ENCODE results near the gene SETD2. TPM values are rescaled to one million over a fixed set of nuclear protein-coding genes. Genes with fewer than 3 reads are reported as not detected.

Gene SETD2
- total RNA-seq, 1 donor from 2014 or later, result 49.3 TPM

DNA sequence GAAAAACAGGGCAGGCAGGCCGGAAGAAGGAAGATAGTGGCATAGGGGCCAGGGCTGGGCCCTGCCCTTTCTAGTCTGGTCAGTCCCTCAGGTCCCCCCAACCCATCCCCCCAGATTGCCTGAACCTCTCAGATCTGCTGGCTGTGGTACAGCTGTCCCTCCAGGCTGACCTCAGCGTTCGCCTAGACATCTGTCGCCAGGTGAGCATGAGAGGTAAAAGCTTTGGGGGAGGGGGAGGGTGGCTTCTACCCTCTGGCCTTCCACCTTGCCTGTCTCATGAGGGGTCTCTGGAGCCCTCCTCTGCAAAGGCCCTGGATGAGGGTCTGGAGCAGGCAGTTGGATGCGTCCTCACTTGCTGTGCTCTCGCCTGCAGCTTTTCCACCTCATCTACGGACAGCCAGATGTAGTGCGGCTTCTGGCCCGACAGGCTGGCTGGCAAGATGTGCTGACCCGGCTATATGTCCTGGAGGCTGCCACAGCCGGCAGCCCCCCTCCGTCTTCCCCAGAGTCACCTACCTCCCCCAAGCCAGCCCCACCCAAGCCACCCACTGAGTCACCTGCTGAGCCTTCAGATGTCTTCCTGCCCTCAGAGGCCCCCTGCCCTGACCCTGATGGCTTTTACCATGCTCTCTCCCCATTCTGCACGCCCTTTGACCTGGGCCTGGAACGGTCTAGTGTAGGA is 164.3 kb downstream of the SETD2 start:
- intact Hi-C loops (cut with micrococcal nuclease), result loop anchor here (2.0 kb wide), 1 partner anchor 133 kb away; no protein-coding TSS in a partner anchor

- intact Hi-C loops (cut with micrococcal nuclease), result loop anchor here (1.0 to 2.0 kb wide), 3 partner anchors 20 to 132 kb away; partner anchors contain the start of gene NBEAL2
Measured at GRCh38 chr3:46998852-46999515, 164.9 kb downstream of the SETD2 start.

DNA sequence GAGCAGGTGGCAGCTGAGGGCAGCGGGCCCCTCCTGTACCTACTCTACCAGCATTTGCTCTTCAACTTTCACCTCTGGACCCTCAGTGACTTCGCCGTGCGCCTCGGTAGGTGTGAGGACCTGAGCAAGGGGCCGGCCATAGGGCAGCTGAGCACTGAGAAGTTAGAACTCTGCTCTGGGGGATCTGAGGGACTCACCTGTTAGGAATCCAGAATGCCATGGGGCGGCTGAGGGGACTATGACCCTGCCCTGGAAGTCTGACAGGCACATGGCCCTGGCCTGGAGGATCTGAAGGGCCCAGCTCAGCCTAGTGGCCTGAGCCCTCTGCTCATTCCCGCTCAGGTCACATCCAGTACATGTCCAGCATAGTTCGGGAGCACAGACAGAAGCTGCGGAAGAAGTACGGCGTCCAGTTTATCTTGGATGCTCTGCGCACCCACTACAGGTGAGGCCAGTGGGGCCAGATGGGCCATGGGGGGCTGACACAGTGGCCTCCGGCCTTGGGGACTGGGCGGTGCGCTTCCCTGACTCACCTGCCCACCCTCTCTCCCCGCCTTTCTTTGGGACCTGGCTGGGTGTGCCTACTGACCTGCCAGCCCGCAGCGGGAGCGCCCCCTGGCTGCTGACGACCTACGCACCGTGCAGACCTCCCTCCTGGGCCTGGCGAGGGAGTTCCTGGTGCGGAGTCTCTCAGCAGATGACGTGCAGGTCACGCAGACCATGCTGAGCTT is 165.6 kb downstream of the SETD2 start:
- intact Hi-C loops (cut with micrococcal nuclease), result loop anchor here (1.0 to 2.0 kb wide), 3 partner anchors 19 to 131 kb away; partner anchors contain the start of gene NBEAL2

- intact Hi-C loops (cut with micrococcal nuclease), result loop anchor here (1.0 to 2.0 kb wide), 3 partner anchors 18 to 131 kb away; partner anchors contain the start of gene NBEAL2
Measured at GRCh38 chr3:46997453-46998091, 166.3 kb downstream of the SETD2 start.

DNA sequence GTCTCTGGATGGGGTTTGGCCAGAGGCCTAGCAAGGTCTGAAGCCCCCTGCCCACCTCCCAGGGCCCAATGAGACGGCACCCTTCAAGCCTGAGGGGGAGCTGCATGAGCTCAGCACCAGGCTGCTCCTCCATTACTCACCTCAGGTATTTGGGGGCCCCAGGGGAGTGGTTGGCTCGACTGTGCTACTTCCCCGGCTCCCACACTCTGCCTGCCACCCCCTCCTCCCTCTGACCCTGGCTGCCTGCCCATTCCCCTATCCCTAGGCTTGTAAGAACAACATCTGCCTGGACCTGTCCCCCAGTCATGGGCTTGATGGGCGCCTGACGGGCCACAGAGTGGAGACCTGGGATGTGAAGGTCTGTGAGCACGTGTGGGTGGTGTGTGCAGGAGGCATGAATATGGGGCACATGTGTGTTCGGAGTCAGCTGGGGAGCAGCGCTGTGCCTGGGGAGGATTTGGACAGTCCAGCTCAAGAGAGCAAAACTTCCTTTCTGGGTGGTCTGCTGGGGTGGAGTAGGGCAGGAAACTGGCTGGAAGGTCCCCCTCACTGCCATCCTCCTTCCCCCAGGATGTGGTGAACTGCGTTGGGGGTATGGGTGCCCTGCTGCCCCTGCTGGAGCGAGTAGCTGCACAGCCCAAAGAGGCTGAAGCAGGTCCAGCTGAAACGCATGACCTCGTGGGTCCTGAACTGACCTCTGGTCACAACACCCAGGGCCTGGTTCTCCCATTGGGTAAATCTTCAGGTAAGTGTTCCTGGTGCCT is 167.0 kb downstream of the SETD2 start:
- intact Hi-C loops (cut with micrococcal nuclease), result no loop called here

DNA sequence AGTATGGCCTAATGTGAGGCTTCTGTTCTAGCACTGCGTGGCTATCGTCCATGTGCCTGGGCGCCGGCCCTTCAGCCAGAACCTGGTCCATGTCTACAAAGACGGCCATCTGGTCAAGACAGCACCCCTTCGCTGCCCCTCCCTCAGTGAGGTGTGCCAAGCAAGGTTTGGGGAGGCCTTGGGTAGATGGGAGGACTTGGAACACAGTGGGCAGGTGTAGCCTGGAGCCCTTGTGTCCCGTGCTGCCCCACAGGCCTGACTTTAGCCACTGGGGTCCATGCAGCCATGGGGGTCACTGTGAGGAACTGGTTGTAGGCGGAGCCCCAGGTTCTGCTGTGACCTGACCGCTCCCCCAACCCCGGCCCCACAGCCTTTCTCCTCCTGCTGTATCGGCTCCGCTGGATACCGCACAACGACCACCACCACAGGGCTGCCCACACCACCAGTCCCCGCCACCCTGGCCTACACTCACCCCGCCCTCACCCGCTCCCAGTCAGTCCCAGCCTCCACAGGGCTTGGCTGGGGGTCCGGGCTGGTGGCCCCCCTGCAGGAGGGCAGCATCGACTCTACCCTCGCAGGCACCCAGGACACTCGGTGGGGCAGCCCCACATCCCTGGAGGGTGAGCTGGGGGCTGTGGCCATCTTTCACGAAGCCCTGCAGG is 167.9 kb downstream of the SETD2 start:
- intact Hi-C loops (cut with micrococcal nuclease), result no loop called here

- intact Hi-C loops (cut with micrococcal nuclease), result no loop called here
Measured at GRCh38 chr3:46994801-46995731, 168.8 kb downstream of the SETD2 start.

- intact Hi-C loops (cut with micrococcal nuclease), result no loop called here
Measured at GRCh38 chr3:46993986-46994385, 169.9 kb downstream of the SETD2 start.

DNA sequence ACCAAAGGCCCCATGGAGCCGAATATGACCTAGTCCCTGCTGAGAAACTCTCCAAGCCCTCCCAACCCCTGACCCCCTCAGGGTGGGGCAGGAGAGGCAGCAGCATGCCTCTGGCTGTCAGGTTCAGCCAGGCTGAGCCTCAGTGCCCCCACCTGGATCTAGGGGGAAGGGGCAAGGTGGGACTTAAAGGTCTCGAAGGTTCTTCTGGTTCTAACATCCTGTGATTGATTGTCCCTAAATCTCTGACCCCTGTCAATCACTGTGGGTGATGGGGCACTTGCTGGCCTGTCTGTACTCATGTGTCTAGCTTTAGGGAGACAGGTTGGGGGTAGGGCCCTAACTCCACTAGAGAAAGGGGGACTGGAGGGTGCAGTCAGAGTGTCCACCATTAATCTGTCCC is 170.6 kb downstream of the SETD2 start:
- intact Hi-C loops (cut with micrococcal nuclease), result no loop called here

DNA sequence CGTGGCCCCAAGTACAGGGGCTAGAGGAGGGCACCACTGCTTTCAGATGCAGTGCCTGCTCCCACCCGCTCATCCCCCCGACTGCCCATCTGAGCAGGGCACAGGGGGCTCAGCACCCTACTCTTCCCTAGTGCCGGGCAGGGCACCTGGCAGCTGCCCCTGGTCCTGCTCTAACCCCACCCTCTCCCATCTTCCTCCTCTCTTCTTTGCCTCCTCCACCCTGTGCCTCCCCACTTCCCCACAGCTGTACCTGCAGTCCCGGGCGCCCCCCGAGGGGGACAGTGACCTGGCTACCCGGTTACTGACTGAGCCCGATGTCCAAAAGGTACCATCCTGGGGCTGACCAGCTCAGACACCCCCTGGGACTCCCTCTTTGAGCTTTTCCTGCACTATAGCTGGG is 171.7 kb downstream of the SETD2 start:
- intact Hi-C loops (cut with micrococcal nuclease), result no loop called here

- intact Hi-C loops (cut with micrococcal nuclease), result no loop called here
Measured at GRCh38 chr3:46991406-46992165, 172.3 kb downstream of the SETD2 start.

- intact Hi-C loops (cut with micrococcal nuclease), result no loop called here
Measured at GRCh38 chr3:46990573-46991374, 173.1 kb downstream of the SETD2 start.

DNA sequence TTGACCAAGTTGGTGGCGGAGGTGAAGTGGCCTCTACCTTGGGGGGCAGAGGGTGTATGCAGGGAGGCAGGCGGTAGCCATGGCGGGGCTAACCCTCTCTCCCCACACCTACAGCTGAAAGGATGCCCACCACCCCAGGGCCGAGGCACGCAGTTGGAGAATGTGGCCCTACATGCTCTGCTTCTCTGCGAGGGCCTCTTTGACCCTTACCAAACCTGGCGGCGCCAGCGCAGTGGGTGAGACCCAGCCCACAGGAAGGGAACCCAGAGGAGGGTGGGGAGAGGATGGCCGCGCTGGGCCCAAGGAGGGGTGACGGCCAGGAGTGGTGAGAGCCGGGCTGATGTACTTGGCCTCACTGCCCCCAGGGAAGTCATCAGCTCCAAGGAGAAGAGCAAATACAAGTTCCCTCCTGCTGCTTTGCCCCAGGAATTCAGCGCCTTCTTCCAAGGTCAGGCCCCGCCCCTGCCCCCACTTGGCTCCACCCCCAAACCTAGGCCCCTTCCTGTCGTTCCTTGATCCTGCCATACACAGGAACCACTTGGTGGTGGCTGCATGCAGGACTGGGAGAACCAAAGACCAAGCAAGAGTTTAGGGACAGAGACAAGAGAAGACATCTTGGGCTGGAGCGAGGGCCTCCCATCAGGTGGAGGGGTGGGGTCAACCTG is 174.6 kb downstream of the SETD2 start:
- intact Hi-C loops (cut with micrococcal nuclease), result no loop called here

GRCh38 chr3:46988616-46989015 is 175.3 kb downstream of the SETD2 start:
- intact Hi-C loops (cut with micrococcal nuclease), result no loop called here

- intact Hi-C loops (cut with micrococcal nuclease), result loop anchor here (1.0 kb wide), 3 partner anchors 9 to 40 kb away; partner anchors contain the start of gene NBEAL2
Measured at GRCh38 chr3:46987743-46988401, 176.0 kb downstream of the SETD2 start.

DNA sequence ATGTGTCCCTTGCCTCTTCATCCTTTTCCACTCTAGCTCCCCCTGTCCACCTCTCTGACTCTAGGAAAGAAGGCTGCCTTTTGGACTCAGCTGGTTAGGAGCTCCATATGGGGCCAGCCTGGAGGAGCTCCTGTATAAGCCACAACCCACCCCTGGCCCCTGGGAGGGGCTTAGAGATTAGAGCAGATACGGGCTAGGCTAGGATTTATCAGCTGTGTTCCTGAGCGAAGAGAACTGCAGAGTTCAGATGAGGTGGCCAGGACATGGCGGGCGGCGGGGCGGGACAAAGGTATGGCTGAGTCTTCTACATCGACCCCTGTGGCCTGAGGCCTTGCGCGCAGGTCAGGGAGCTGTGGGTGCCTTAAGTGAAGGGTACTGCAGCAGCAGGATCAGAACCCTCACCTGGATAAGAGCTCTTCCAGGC is 176.6 kb downstream of the SETD2 start:
- intact Hi-C loops (cut with micrococcal nuclease), result loop anchor here (1.0 kb wide), 3 partner anchors 8 to 39 kb away; partner anchors contain the start of gene NBEAL2
